NCI-H1417 (cell line): ENCODE measurements around the gene INKA2.

Experiments
- DNase-seq, 3 experiments: peaks; one replicate each; lab custom pipeline; 2025; lab: John Stamatoyannopoulos, UW

INKA2 gene

GRCh38 chr1:111704240-111704639 is 35.0 kb downstream of the INKA2 start:
- DNase-seq = no peak

DNA sequence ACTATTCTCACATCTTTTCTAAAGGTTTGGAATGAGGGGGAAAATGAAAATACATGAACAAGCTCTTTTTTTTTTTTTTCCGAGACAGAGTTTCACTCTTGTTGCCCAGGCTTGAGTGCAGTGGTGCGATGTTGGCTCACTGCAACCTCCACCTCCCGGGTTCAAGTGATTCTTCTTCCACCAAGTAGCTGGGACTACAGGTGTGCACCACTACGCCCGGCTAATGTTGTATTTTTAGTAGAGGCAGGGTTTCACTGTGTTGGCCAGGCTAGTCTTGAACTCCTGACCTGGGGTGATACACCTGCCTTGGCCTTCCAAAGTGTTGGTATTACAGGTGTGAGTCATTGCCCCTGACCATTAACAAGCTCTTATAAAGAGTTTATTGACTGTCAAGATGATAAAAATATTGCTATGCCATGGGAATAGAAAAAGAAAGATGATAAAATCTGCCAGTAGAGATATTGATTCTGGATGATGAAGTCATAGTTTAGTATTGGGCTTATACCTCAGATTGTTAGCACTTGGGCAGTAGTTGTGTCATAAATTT is 36.6 kb downstream of the INKA2 start:
- DNase-seq = no peak

GRCh38 chr1:111699268-111699667 is 39.9 kb downstream of the INKA2 start:
- DNase-seq = no peak

GRCh38 chr1:111696330-111696729 is 42.9 kb downstream of the INKA2 start:
- no peak for DNase-seq

GRCh38 chr1:111695801-111696200 is 43.4 kb downstream of the INKA2 start:
- no peak for DNase-seq

GRCh38 chr1:111691886-111692285 is 47.3 kb downstream of the INKA2 start:
- no peak for DNase-seq

- DNase-seq = peak in 1 of 3 experiments; percentile 9
These were observed 48.9 kb downstream of the INKA2 start for GRCh38 chr1:111690306-111690617.
